Right atrium auricular region (tissue), 2 donors: Measurements from ENCODE around the gene HOMER2. TPM values are rescaled to one million over a fixed set of nuclear protein-coding genes. Genes with fewer than 3 reads are reported as not detected.

Experiments used
- DNase-seq: peaks from one replicate; pipeline ENCODE4 v3.0.0-alpha.2; 2019; ENCODE audit warnings: low spot score
- H3K27ac ChIP-seq, 2 donors: fragments of 200-600 bp; sonication (generic); 1 replicate in 1 of 2; 2 replicates in 1 of 2; pipeline ENCODE4 v1.5.1; 2016 to 2019
- H3K27me3 ChIP-seq, 2 donors: fragments of 200-600 bp; sonication (generic); one replicate each; pipeline versions ENCODE4 v1.5.1 to v1.6.0; 2017 to 2019
- H3K36me3 ChIP-seq: fragments of 200-600 bp; sonication (generic); one replicate; pipeline ENCODE4 v1.5.1; 2016
- H3K4me1 ChIP-seq, 2 donors: fragments of 200-600 bp; sonication (generic); one replicate each; pipeline versions ENCODE4 v1.5.1 to v1.6.0; 2017 to 2019
- H3K4me3 ChIP-seq, 2 donors: fragments of 200-600 bp; sonication (generic); 1 replicate in 1 of 2; 2 replicates in 1 of 2; pipeline ENCODE4 v1.5.1; 2017 to 2019; ENCODE audit warnings: mild to moderate bottlenecking in 1 of 2, moderate library complexity in 1 of 2
- H3K9me3 ChIP-seq, 2 donors: fragments of 200-600 bp; sonication (generic); one replicate each; pipeline ENCODE4 v1.5.1; 2019
- CTCF ChIP-seq, 2 donors: fragments of 200-600 bp; sonication (generic); IDR thresholded peaks; one replicate each; pipeline ENCODE4 v1.5.1; 2019; ENCODE audit warnings: antibody characterized with exemption in 2 of 2
- total RNA-seq, 2 donors: library from RNA; depleted of rRNA; stranded (reverse); fragments of >200 nt; gene quantifications; one replicate each; pipeline ENCODE4 v1.1.0, GENCODE V29; 2016

The HOMER2 gene
- total RNA-seq, 2 donors from 2014 or later: 18.3 to 24.8 TPM

GRCh38 chr15:82810061-82810889, 142.2 kb downstream of the HOMER2 start:
- peaks cover 19% of the 10 kb centered on the region for H3K36me3 ChIP-seq
- H3K27ac ChIP-seq: peak overlapping the region; percentile 97 to 98
- TF ChIP-seq CTCF (IDR thresholded peaks at IDR 0.05): no peak
- H3K4me3 ChIP-seq: peak overlapping the region; percentile 77 to 80
- H3K9me3 ChIP-seq: no peaks in the 10 kb centered on the region
- no peaks in the 10 kb centered on the region for H3K27me3 ChIP-seq
- peaks cover 0 to 37% of the 10 kb centered on the region in 2 donors for H3K4me1 ChIP-seq
- no peak for DNase-seq

GRCh38 chr15:82809308-82810060, 143.0 kb downstream of the HOMER2 start, which contains the start of gene WHAMM:
TSS of gene WHAMM (plus strand) at chr15:82809628. CDS start at chr15:82809727, 99 bp downstream.
- peak; percentile 100 for DNase-seq
- H3K27ac ChIP-seq: peak within 1 kb of the TSS; percentile 97 to 98
- peaks cover 15% of the 10 kb centered on the region for H3K36me3 ChIP-seq

GRCh38 chr15:82808634-82809041, 143.9 kb downstream of the HOMER2 start:
- Histone ChIP-seq H3K27me3 (no peaks in the 10 kb centered on the region), H3K27ac (peak overlapping the region; percentile 97 to 98), H3K4me1 (peaks cover 0 to 34% of the 10 kb centered on the region in 2 donors), H3K9me3 (no peaks in the 10 kb centered on the region), H3K36me3 (peaks cover 6% of the 10 kb centered on the region), H3K4me3 (peak overlapping the region in 1 of 2 donors; percentile 80)
- no peak for DNase-seq
- TF ChIP-seq CTCF (IDR thresholded peaks at IDR 0.05): no peak

More at GRCh38 chr15:82809308-82810060, 143.0 kb downstream of the HOMER2 start, which contains the start of gene WHAMM:
- H3K4me1 ChIP-seq: peaks cover 0 to 37% of the 10 kb centered on the region in 2 donors
- no peaks in the 10 kb centered on the region for H3K9me3 ChIP-seq
- H3K4me3 ChIP-seq: peak within 1 kb of the TSS; percentile 77 to 80
- no peak for TF ChIP-seq CTCF (IDR thresholded peaks at IDR 0.05)
- no peaks in the 10 kb centered on the region for H3K27me3 ChIP-seq

- TF ChIP-seq CTCF (IDR thresholded peaks at IDR 0.05): no peak
- DNase-seq: no peak
- Histone ChIP-seq H3K27ac (peak overlapping the region; percentile 97 to 98), H3K36me3 (peaks cover 2% of the 10 kb centered on the region), H3K4me1 (peaks cover 0 to 34% of the 10 kb centered on the region in 2 donors), H3K4me3 (no peak overlapping the region), H3K27me3 (no peaks in the 10 kb centered on the region), H3K9me3 (no peaks in the 10 kb centered on the region)
Measured at GRCh38 chr15:82807920-82808633, 144.4 kb downstream of the HOMER2 start.

- peak within 1 kb of the TSS; percentile 97 to 98 for H3K27ac ChIP-seq
- peak within 1 kb of the TSS; percentile 44 to 51 for H3K4me3 ChIP-seq
- H3K36me3 ChIP-seq: no peaks in the 10 kb centered on the region
- DNase-seq: peak; percentile 62
- H3K27me3 ChIP-seq: no peaks in the 10 kb centered on the region
- TF ChIP-seq CTCF (IDR thresholded peaks at IDR 0.05): no peak
- no peaks in the 10 kb centered on the region for H3K9me3 ChIP-seq
- peaks cover 0 to 31% of the 10 kb centered on the region in 2 donors for H3K4me1 ChIP-seq
Measured at GRCh38 chr15:82805994-82806406, 146.5 kb downstream of the HOMER2 start, which contains the start of gene FSD2. TSS of gene FSD2 (minus strand) at chr15:82806069. CDS start at chr15:82787390, 18,679 bp downstream.
